A549 (cell line): ENCODE results near the gene WRNIP1.

Experiments used
- CTCF ChIP-seq: fragments of >200 bp; sonication (Bioruptor Twin); formaldehyde crosslinking; IDR thresholded peaks from 3 replicates; pipeline ENCODE4 v1.5.1; 2016
- EP300 ChIP-seq, 2 experiments: fragments of >200 bp; sonication (Bioruptor Twin); formaldehyde crosslinking; IDR thresholded peaks; 2 replicates in 1 of 2; 3 replicates in 1 of 2; pipeline ENCODE4 v1.6.1; 2016 to 2017
- REST ChIP-seq: fragments of 200-600 bp; sonication (generic); IDR thresholded peaks from 2 replicates; pipeline ENCODE4 v1.6.1; 2016; ENCODE audit warnings: antibody characterized with exemption, mild to moderate bottlenecking, moderate library complexity
- RFX5 ChIP-seq: fragments of 450-650 bp; IDR thresholded peaks from 2 replicates; pipeline ENCODE4 v1.7.1; 2014; ENCODE audit warnings: antibody characterized with exemption, mild to moderate bottlenecking, moderate library complexity
- TF ChIP-seq, protein P1 (sequence below): fragments of 150-350 bp; IDR thresholded peaks from 2 replicates; pipeline ENCODE4 v1.6.1; 2014; ENCODE audit warnings: low read depth, mild to moderate bottlenecking, low read length

GRCh38 chr6:2792330-2793110 lies 27.3 kb downstream of the WRNIP1 start:
- TF ChIP-seq CTCF (no peak), RFX5 (no peak), EP300 (IDR thresholded peaks at IDR 0.05) (no peak), REST (no peak)
- TF ChIP-seq, protein P1, sequence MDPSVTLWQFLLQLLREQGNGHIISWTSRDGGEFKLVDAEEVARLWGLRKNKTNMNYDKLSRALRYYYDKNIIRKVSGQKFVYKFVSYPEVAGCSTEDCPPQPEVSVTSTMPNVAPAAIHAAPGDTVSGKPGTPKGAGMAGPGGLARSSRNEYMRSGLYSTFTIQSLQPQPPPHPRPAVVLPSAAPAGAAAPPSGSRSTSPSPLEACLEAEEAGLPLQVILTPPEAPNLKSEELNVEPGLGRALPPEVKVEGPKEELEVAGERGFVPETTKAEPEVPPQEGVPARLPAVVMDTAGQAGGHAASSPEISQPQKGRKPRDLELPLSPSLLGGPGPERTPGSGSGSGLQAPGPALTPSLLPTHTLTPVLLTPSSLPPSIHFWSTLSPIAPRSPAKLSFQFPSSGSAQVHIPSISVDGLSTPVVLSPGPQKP = no peak
